CD4-positive, CD25-positive, alpha-beta regulatory T cell (primary cell): ENCODE measurements around the gene URB2. TPM values are rescaled to one million over a fixed set of nuclear protein-coding genes. Genes with fewer than 3 reads are reported as not detected.
"Not testable (repeated sequence)": the region's sequence is repeated elsewhere in the genome, so short reads cannot be mapped to it uniquely, and the experiment has no call there.

Experiments used
- ATAC-seq, 2 donors: fragments of 150-1000 bp; cut with Tn5 transposase; one replicate each; pipeline ENCODE4 v1.10.0; 2021; ENCODE audit warnings: low read depth in 2 of 2, moderate number of reproducible peaks in 2 of 2, moderate library complexity in 1 of 2
- DNase-seq, 3 donors: peaks; one replicate each; pipeline versions ENCODE4 v3.0.0 to v3.0.0-alpha.2; 2012 to 2022; ENCODE audit warnings: mixed read lengths in 1 of 3
- H3K27ac ChIP-seq: one replicate; pipeline ENCODE4 v1.7.0; 2013; ENCODE audit warnings: mild to moderate bottlenecking, low read length; ENCODE audit not compliant: insufficient read depth, poor library complexity, severe bottlenecking
- H3K27me3 ChIP-seq: one replicate; pipeline ENCODE4 v1.7.0; 2013; ENCODE audit warnings: low read length; ENCODE audit not compliant: control insufficient read depth, insufficient read depth
- H3K36me3 ChIP-seq: one replicate; pipeline ENCODE4 v1.7.0; 2013; ENCODE audit warnings: mild to moderate bottlenecking, low read length, moderate library complexity; ENCODE audit not compliant: control insufficient read depth, insufficient read depth
- H3K4me1 ChIP-seq: 2 replicates; pipeline ENCODE4 v1.7.0; 2013; ENCODE audit warnings: mild to moderate bottlenecking, low read length; ENCODE audit not compliant: insufficient read depth, control insufficient read depth, poor library complexity, severe bottlenecking
- H3K4me3 ChIP-seq: one replicate; pipeline ENCODE4 v1.7.0; 2013; ENCODE audit warnings: low read depth, mild to moderate bottlenecking, low read length, moderate library complexity
- H3K9me3 ChIP-seq, 2 experiments: 1 replicate in 1 of 2; 2 replicates in 1 of 2; pipeline ENCODE4 v1.7.0; 2013; ENCODE audit warnings: low read length in 2 of 2, mild to moderate bottlenecking in 1 of 2, moderate library complexity in 1 of 2; ENCODE audit not compliant: control insufficient read depth in 2 of 2
- H3K27ac Mint-ChIP-seq, 3 donors: one replicate each; pipeline ENCODE4 v1.8.0; 2020 to 2022; ENCODE audit warnings: mild to moderate bottlenecking in 3 of 3, mixed read lengths in 3 of 3, moderate library complexity in 2 of 3
- H3K27me3 Mint-ChIP-seq: one replicate; pipeline ENCODE4 v1.8.0; 2022; ENCODE audit warnings: mild to moderate bottlenecking, mixed read lengths
- H3K36me3 Mint-ChIP-seq: one replicate; pipeline ENCODE4 v1.8.0; 2020; ENCODE audit warnings: mixed read lengths
- H3K4me1 Mint-ChIP-seq, 4 donors: one replicate each; pipeline ENCODE4 v1.8.0; 2020 to 2022; ENCODE audit warnings: mixed read lengths in 4 of 4, mild to moderate bottlenecking in 1 of 4
- H3K4me3 Mint-ChIP-seq, 4 donors: one replicate each; pipeline ENCODE4 v1.8.0; 2020 to 2022; ENCODE audit warnings: mild to moderate bottlenecking in 4 of 4, mixed read lengths in 4 of 4, moderate library complexity in 3 of 4
- H3K9me3 Mint-ChIP-seq, 7 donors: one replicate each; pipeline ENCODE4 v1.8.0; 2020 to 2022; ENCODE audit warnings: mixed read lengths in 7 of 7, mild to moderate bottlenecking in 3 of 7, moderate library complexity in 2 of 7
- polyA plus RNA-seq, 4 donors: library from polyadenylated mRNA; unstranded; fragments of 300-500 nt; fragmentation: Illumina TruSeq; gene quantifications; one replicate each; pipeline ENCODE4 v1.2.3, GENCODE V29; 2021
- total RNA-seq: library from RNA; stranded (reverse); gene quantifications from one replicate; pipeline ENCODE4 v1.2.3, GENCODE V29; 2022

Gene URB2
- total and polyA plus RNA-seq, 5 donors from 2014 or later = 2.9 to 10.4 (median 6.5) TPM

GRCh38 chr1:229619002-229619401 lies 7.0 kb upstream of the URB2 start:
- no peak overlapping the region for H3K4me3 ChIP-seq
- Mint-ChIP-seq H3K27me3 (no peaks in the 10 kb centered on the region), H3K27ac (peak overlapping the region in 1 of 3 donors; percentile 18), H3K4me3 (peak overlapping the region in 1 of 4 donors; percentile 53), H3K36me3 (no peaks in the 10 kb centered on the region), H3K4me1 (peaks cover 27 to 64% (median 52%) of the 10 kb centered on the region in 4 donors), H3K9me3 (no peaks in the 10 kb centered on the region)
- ATAC-seq (no peak), DNase-seq (peak in 1 of 3 donors; percentile 22)
- H3K27ac ChIP-seq = no peak overlapping the region
- no peaks in the 10 kb centered on the region for H3K27me3 ChIP-seq
- H3K9me3 ChIP-seq = no peaks in the 10 kb centered on the region
- peaks cover 3% of the 10 kb centered on the region for H3K36me3 ChIP-seq
- peaks cover 21% of the 10 kb centered on the region for H3K4me1 ChIP-seq

- peaks cover 29 to 68% (median 55%) of the 10 kb centered on the region in 4 donors for H3K4me1 Mint-ChIP-seq
- Histone ChIP-seq H3K9me3 (no peaks in the 10 kb centered on the region), H3K27ac (no peak overlapping the region), H3K27me3 (no peaks in the 10 kb centered on the region), H3K36me3 (no peaks in the 10 kb centered on the region), H3K4me3 (no peak overlapping the region), H3K4me1 (peaks cover 27% of the 10 kb centered on the region)
- no peaks in the 10 kb centered on the region for H3K36me3 Mint-ChIP-seq
- H3K9me3 Mint-ChIP-seq = no peaks in the 10 kb centered on the region
- ATAC-seq = no peak
- H3K27me3 Mint-ChIP-seq = no peaks in the 10 kb centered on the region
- peak overlapping the region in 1 of 4 donors; percentile 53 for H3K4me3 Mint-ChIP-seq
- no peak for DNase-seq
- peak overlapping the region; percentile 2 to 72 (median 18) for H3K27ac Mint-ChIP-seq
Measured at GRCh38 chr1:229619614-229620013, 6.4 kb upstream of the URB2 start.

DNA sequence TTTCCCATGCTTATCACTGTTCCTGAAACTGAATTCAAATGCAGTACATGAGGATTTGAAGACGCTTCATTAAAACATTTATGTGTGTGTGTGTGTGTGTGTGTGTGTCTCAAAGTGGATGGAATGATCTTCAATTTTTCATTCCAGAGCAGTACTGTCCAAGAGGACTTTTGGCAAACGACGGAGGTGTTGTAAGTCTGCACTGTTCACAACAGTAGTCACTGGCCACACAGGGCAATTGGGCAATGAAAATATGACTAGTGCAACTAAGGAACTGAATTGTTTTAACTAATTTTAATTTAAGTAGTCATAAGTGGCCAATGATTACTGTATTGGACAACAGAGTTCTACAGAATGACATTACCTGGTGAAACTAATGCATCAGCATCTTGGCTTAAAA lies 5.2 kb upstream of the URB2 start:
- Histone ChIP-seq H3K36me3 (no peaks in the 10 kb centered on the region), H3K27ac (no peak overlapping the region), H3K4me1 (peaks cover 35% of the 10 kb centered on the region), H3K27me3 (no peaks in the 10 kb centered on the region), H3K4me3 (no peak overlapping the region), H3K9me3 (no peaks in the 10 kb centered on the region)
- H3K27ac Mint-ChIP-seq = no peak overlapping the region
- no peaks in the 10 kb centered on the region for H3K27me3 Mint-ChIP-seq
- no peaks in the 10 kb centered on the region for H3K36me3 Mint-ChIP-seq
- no peak for ATAC-seq
- H3K4me1 Mint-ChIP-seq = peaks cover 35 to 75% (median 61%) of the 10 kb centered on the region in 4 donors
- no peak overlapping the region for H3K4me3 Mint-ChIP-seq
- no peaks in the 10 kb centered on the region for H3K9me3 Mint-ChIP-seq
- no peak for DNase-seq

DNA sequence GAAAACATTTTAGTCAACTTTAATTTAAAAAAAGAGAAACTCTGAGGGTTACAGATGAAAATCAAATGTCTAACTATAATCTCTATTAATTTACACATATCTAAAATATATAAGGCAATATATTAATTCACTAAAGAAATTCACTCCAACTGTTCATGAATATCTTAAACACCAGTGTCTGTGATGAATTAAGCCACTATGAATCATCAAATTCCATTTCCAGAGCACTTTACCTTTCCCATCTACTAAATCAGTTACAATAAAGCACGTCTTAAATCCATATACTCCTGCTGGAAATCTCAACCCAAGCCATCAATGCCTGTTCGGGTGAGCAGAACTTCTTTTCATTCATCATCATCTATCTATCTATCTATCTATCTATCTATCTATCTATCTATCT lies 4.4 kb upstream of the URB2 start:
- Mint-ChIP-seq H3K27me3 (no peaks in the 10 kb centered on the region), H3K4me3 (peak overlapping the region in 1 of 4 donors; percentile 59), H3K4me1 (peaks cover 36 to 79% (median 63%) of the 10 kb centered on the region in 4 donors), H3K27ac (peak overlapping the region in 1 of 3 donors; percentile 38), H3K9me3 (peaks cover 0 to 1% (median 0%) of the 10 kb centered on the region in 7 donors), H3K36me3 (no peaks in the 10 kb centered on the region)
- Histone ChIP-seq H3K27me3 (no peaks in the 10 kb centered on the region), H3K27ac (no peak overlapping the region), H3K4me3 (no peak overlapping the region), H3K9me3 (no peaks in the 10 kb centered on the region), H3K4me1 (peaks cover 39% of the 10 kb centered on the region), H3K36me3 (no peaks in the 10 kb centered on the region)
- ATAC-seq (no peak), DNase-seq (no peak)

DNA sequence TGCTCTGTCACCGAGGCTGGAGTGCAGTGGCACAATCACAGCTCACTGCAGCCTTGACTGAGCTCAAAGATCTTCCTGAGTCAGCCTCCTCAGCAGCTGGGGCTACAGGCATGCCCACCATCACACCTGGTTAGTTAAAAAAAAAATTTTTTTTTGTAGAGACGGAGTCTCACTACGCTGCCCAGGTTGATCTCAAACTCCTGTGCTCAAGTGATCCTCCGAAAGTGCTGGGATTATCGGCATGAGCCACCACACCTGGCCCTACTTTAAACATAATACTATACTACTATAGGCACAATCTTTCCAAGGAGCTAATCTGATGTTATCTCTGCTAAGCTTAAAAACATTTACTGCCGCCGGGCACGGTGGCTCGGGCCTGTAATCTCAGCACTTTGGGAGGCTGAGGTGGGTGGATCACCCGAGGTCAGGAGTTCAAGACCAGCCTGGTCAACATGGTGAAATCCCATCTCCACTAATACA lies 3.4 kb upstream of the URB2 start:
- H3K27ac ChIP-seq, ATAC-seq, H3K36me3 ChIP-seq, DNase-seq, H3K9me3 ChIP-seq, H3K27me3 ChIP-seq, H3K4me3 ChIP-seq, H3K36me3 Mint-ChIP-seq, H3K9me3 Mint-ChIP-seq, H3K27me3 Mint-ChIP-seq: not testable (repeated sequence)
- H3K4me1 ChIP-seq = peaks cover 49% of the 10 kb centered on the region
- peaks cover 46 to 80% (median 66%) of the 10 kb centered on the region in 4 donors for H3K4me1 Mint-ChIP-seq
- H3K27ac Mint-ChIP-seq = peak overlapping the region in 1 of 3 donors; percentile 36
- peak overlapping the region in 3 of 4 donors; percentile 37 to 91 (median 50) for H3K4me3 Mint-ChIP-seq

DNA sequence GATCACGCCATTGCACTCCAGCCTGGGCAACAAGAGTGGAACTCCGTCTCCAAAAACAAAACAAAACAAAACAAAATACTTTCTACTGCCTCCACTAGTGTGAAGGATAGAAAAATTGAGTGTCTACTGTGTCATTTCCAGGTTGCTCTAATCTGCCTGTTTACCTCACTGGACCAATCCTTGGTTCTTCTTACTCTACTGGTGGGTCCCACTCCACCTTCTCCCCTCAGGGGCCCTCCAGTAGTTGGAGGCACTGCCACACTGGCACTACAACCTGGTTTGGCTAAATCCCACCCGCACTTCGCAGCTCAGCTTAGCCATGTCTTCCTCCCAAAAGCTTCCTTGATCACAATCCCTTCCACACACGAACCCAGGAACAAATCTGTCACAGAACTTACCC lies 2.8 kb upstream of the URB2 start:
- H3K36me3 ChIP-seq = no peaks in the 10 kb centered on the region
- H3K27ac ChIP-seq = no peak overlapping the region
- no peaks in the 10 kb centered on the region for H3K36me3 Mint-ChIP-seq
- H3K4me3 Mint-ChIP-seq = peak overlapping the region; percentile 60 to 93 (median 78)
- peaks cover 51% of the 10 kb centered on the region for H3K4me1 ChIP-seq
- no peaks in the 10 kb centered on the region for H3K27me3 Mint-ChIP-seq
- H3K27me3 ChIP-seq = no peaks in the 10 kb centered on the region
- ATAC-seq (no peak), DNase-seq (no peak)
- no peak overlapping the region for H3K4me3 ChIP-seq
- no peaks in the 10 kb centered on the region for H3K9me3 ChIP-seq
- peak overlapping the region in 2 of 3 donors; percentile 43 to 90 for H3K27ac Mint-ChIP-seq
- H3K9me3 Mint-ChIP-seq = peaks cover 0 to 1% (median 0%) of the 10 kb centered on the region in 7 donors
- peaks cover 46 to 77% (median 64%) of the 10 kb centered on the region in 4 donors for H3K4me1 Mint-ChIP-seq

DNA sequence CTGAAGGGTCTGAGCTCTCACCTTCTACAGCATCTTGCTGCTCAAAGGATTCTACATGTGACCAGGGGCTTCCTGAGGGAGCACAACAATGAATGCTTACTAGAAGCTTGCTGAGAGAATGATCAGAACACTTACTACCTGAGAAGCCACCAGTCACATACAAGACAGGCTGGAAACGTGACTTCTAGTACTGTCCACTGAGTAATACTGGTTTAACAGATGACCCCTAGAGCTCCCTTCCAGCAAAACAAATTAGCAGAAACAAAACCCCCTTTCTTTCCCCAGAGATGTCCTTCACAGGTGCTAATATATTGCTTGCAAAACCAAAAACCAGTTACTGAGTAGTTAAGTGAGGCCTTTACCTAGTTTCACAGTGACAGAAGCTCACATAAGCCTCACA lies 2.2 kb upstream of the URB2 start:
- peaks cover 50 to 77% (median 67%) of the 10 kb centered on the region in 4 donors for H3K4me1 Mint-ChIP-seq
- H3K9me3 Mint-ChIP-seq = peaks cover 0 to 1% (median 0%) of the 10 kb centered on the region in 7 donors
- H3K27me3 ChIP-seq = no peaks in the 10 kb centered on the region
- no peaks in the 10 kb centered on the region for H3K9me3 ChIP-seq
- H3K27ac Mint-ChIP-seq = peak overlapping the region in 2 of 3 donors; percentile 43 to 90
- peak overlapping the region; percentile 94 for H3K4me3 ChIP-seq
- ATAC-seq (no peak), DNase-seq (no peak)
- peaks cover 46% of the 10 kb centered on the region for H3K4me1 ChIP-seq
- H3K27me3 Mint-ChIP-seq = no peaks in the 10 kb centered on the region
- no peaks in the 10 kb centered on the region for H3K36me3 ChIP-seq
- peak overlapping the region; percentile 60 to 97 (median 92) for H3K4me3 Mint-ChIP-seq
- H3K36me3 Mint-ChIP-seq = peaks cover 6% of the 10 kb centered on the region
- no peak overlapping the region for H3K27ac ChIP-seq

DNA sequence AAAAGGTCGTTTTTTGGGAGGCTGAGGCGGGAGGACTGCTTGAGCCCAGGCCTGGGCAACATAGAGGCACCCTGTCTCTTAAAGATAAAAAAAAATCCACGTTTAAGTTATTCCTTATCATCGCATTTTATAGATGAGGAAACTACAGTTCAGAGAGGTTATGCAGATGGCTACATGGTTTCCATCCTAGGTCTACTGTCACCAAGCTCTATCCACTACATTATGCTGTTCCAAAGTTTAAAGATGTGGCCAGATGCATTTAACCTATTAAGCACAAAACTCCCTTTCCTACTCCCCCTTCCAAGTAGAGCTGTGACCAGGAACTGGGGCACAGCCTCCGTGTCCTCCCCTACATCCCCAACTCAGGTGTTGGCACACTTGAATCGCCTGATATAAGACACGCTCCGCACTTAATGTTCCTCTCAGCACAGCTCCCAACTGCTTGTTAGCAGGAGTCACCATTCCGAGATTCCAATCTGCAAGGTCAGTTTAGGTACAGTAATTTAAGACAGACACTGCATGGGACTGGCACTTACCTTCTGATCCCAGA lies 1.5 kb upstream of the URB2 start:
- H3K4me1 Mint-ChIP-seq = peaks cover 47 to 73% (median 63%) of the 10 kb centered on the region in 4 donors
- peak overlapping the region; percentile 82 to 95 (median 90) for H3K27ac Mint-ChIP-seq
- ATAC-seq (no peak), DNase-seq (no peak)
- peak overlapping the region; percentile 94 for H3K4me3 ChIP-seq
- H3K36me3 Mint-ChIP-seq = peaks cover 8% of the 10 kb centered on the region
- no peaks in the 10 kb centered on the region for H3K36me3 ChIP-seq
- H3K9me3 ChIP-seq = no peaks in the 10 kb centered on the region
- H3K27me3 Mint-ChIP-seq = no peaks in the 10 kb centered on the region
- H3K27me3 ChIP-seq = no peaks in the 10 kb centered on the region
- H3K4me1 ChIP-seq = peaks cover 39% of the 10 kb centered on the region
- H3K27ac ChIP-seq = no peak overlapping the region
- H3K9me3 Mint-ChIP-seq = peaks cover 0 to 1% (median 0%) of the 10 kb centered on the region in 7 donors
- peak overlapping the region; percentile 91 to 99 (median 95) for H3K4me3 Mint-ChIP-seq
